Measurements from ENCODE around the gene CD300C.
"Not testable (repeated sequence)": the region's sequence is repeated elsewhere in the genome, so short reads cannot be mapped to it uniquely, and the experiment has no call there.

CD300C gene

GRCh38 chr17:74573635-74574034, 27.7 kb upstream of the CD300C start:
- DNase-seq (ENCODE audit: low read depth); H3K9me3 ChIP-seq (ENCODE audit: control insufficient read depth, low read length); H3K9ac ChIP-seq (ENCODE audit: low read length); H3K36me3 ChIP-seq (ENCODE audit: control insufficient read depth, insufficient read depth, low read length, severe bottlenecking); H3K4me3 ChIP-seq (ENCODE audit: low read length): not testable (repeated sequence)
- peaks cover 11% of the 10 kb centered on the region for H3K4me1 ChIP-seq (ENCODE audit: control insufficient read depth, insufficient read depth, low read length)
- peaks cover 34% of the 10 kb centered on the region for H3K27me3 ChIP-seq (replicated peaks; ENCODE audit: control insufficient read depth, insufficient read depth, low read length)

DNA sequence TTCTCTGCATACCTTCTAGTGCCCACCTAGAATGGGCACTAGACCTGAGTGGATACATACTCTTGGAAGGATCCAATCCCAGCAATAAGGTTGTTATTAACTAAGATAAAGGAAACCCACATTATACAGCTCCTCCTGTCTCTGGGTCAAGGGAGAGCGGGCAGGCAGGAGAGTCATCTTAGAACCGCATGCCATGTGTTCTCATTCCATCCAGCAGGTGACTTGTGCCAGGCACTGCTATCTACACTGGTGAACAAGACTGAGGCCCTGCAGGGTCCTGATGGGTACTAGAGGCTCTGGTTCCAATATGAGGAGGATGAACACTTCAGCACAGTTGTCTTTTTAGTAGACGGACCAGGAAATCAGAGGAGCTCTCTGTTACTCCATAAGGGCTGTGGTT, 27.3 kb upstream of the CD300C start:
- peaks cover 9% of the 10 kb centered on the region for H3K9me3 ChIP-seq (ENCODE audit: control insufficient read depth, low read length)
- no peaks in the 10 kb centered on the region for H3K36me3 ChIP-seq (ENCODE audit: control insufficient read depth, insufficient read depth, low read length, severe bottlenecking)

DNA sequence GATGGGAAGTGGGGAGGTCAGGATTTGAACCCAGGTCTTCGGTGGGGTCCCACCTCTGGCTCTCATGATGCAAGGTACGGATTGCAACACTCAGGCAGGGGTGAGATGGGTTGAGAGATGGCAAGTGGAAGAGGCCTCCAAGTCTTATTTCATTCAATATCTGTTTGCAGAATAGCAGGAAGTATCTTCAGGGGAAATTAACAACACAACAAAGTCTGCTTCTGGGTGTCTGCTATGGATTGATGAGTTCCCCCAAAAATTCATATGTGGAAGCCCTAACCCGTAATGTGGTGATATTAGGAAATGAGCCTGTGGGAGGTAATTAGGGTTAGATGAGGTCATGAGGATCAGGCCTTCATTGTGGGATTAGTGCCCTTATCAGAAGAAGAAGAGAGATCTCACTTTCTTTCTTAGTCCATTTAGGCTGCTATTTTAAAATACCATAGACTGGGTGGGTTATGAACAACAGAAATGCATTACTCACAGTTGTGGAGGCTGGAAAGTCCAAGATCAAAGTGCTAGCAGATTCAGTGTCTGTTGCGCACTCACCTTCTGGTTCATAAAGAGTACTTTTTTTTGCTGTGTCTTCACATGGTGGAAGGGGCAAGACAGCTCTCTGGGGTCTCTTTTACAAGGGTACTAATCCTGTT, 25.8 kb upstream of the CD300C start:
- Histone ChIP-seq H3K4me1 (ENCODE audit: control insufficient read depth, insufficient read depth, low read length) (peaks cover 20% of the 10 kb centered on the region), H3K4me3 (ENCODE audit: low read length) (no peak overlapping the region), H3K9me3 (ENCODE audit: control insufficient read depth, low read length) (peaks cover 9% of the 10 kb centered on the region), H3K36me3 (ENCODE audit: control insufficient read depth, insufficient read depth, low read length, severe bottlenecking) (no peaks in the 10 kb centered on the region), H3K9ac (ENCODE audit: low read length) (no peak overlapping the region), H3K27me3 (replicated peaks; ENCODE audit: control insufficient read depth, insufficient read depth, low read length) (peaks cover 29% of the 10 kb centered on the region)
- no peak for DNase-seq (ENCODE audit: low read depth)

More for the DNA sequence above, 27.3 kb upstream of the CD300C start:
- H3K4me1 ChIP-seq (ENCODE audit: control insufficient read depth, insufficient read depth, low read length) = peaks cover 16% of the 10 kb centered on the region
- H3K4me3 ChIP-seq (ENCODE audit: low read length) = no peak overlapping the region
- no peak overlapping the region for H3K9ac ChIP-seq (ENCODE audit: low read length)
- no peak for DNase-seq (ENCODE audit: low read depth)
- H3K27me3 ChIP-seq (replicated peaks; ENCODE audit: control insufficient read depth, insufficient read depth, low read length) = peaks cover 33% of the 10 kb centered on the region

GRCh38 chr17:74569020-74570003, 23.4 kb upstream of the CD300C start:
- H3K4me1 ChIP-seq (ENCODE audit: control insufficient read depth, insufficient read depth, low read length) = peaks cover 24% of the 10 kb centered on the region
- peak; percentile 46 for DNase-seq (ENCODE audit: low read depth)

DNA sequence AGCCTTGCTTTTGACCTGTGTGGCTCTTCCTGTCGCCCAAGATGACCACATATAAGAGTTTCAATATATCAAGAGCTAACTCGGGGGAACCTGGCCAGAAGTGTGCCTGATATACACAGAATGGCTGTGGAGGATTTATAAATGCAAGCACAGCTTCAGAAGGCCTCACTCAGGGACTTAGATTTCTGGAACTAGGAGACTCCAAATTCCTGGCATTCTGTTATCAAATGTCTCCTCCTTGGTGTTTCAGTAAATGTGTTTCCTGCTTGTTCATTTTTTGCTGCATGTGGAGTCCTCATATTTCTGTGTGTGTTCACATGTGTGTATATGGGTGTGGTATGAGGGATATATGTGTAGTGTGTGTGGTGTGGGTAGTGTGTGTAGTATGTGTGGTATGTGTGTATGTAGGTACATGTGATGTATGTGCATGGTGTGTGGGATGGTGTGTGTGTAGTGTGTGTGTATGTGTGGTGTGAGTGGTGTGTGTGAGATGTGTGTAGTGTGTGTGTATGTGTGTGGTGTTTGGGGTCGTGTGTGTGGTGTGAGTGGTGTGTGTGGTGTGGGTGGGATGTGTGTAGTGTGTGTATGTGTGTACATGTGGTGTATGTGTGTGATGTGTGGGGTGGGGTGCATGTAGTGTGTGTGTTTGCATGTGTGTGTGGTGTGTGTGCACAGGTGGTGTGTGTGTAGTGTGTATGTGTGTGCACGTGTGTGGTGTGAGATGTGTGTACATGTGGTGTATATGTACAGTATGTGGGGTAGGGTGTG, 22.4 kb upstream of the CD300C start:
- peaks cover 29% of the 10 kb centered on the region for H3K27me3 ChIP-seq (replicated peaks; ENCODE audit: control insufficient read depth, insufficient read depth, low read length)
- H3K36me3 ChIP-seq (ENCODE audit: control insufficient read depth, insufficient read depth, low read length, severe bottlenecking) = no peaks in the 10 kb centered on the region
- DNase-seq (ENCODE audit: low read depth) = no peak
- H3K9ac ChIP-seq (ENCODE audit: low read length) = no peak overlapping the region
- H3K4me1 ChIP-seq (ENCODE audit: control insufficient read depth, insufficient read depth, low read length) = peaks cover 24% of the 10 kb centered on the region
- H3K4me3 ChIP-seq (ENCODE audit: low read length) = no peak overlapping the region
- H3K9me3 ChIP-seq (ENCODE audit: control insufficient read depth, low read length) = peaks cover 9% of the 10 kb centered on the region

More at GRCh38 chr17:74569020-74570003, 23.4 kb upstream of the CD300C start:
- H3K27me3 ChIP-seq (replicated peaks; ENCODE audit: control insufficient read depth, insufficient read depth, low read length) = peaks cover 27% of the 10 kb centered on the region
- H3K9me3 ChIP-seq (ENCODE audit: control insufficient read depth, low read length) = peaks cover 9% of the 10 kb centered on the region
- H3K4me3 ChIP-seq (ENCODE audit: low read length) = no peak overlapping the region
- H3K36me3 ChIP-seq (ENCODE audit: control insufficient read depth, insufficient read depth, low read length, severe bottlenecking) = no peaks in the 10 kb centered on the region
- H3K9ac ChIP-seq (ENCODE audit: low read length) = peak overlapping the region; percentile 52

DNA sequence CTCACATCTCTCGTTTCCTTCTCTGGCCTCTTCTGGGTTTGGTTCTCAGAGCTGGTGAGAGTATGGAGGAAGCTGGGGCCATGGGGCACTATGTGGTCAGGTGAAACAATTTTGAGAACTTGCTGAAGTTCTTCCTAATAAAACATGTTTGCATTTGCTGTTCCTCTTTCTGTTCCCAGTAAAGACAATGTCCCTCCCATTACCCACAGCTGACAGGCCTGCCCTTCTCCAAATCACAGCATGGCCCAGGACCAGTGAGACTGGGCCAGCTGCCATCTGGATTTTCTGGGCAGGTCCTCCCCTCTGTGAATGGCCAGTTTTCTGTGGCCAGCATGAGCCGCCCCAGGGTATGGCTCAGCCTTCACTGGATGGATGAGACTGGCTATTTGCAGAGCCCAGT, 21.5 kb upstream of the CD300C start, which contains the start of gene CD300H:
TSS of gene CD300H (minus strand) at position 113 of the 400 bp plus-strand sequence.
- peaks cover 8% of the 10 kb centered on the region for H3K9me3 ChIP-seq (ENCODE audit: control insufficient read depth, low read length)
- H3K36me3 ChIP-seq (ENCODE audit: control insufficient read depth, insufficient read depth, low read length, severe bottlenecking) = no peaks in the 10 kb centered on the region
- peaks cover 29% of the 10 kb centered on the region for H3K27me3 ChIP-seq (replicated peaks; ENCODE audit: control insufficient read depth, insufficient read depth, low read length)
- DNase-seq (ENCODE audit: low read depth) = no peak
- H3K9ac ChIP-seq (ENCODE audit: low read length) = no peak within 1 kb of the TSS
- H3K4me1 ChIP-seq (ENCODE audit: control insufficient read depth, insufficient read depth, low read length) = peaks cover 24% of the 10 kb centered on the region
- H3K4me3 ChIP-seq (ENCODE audit: low read length) = no peak within 1 kb of the TSS

DNA sequence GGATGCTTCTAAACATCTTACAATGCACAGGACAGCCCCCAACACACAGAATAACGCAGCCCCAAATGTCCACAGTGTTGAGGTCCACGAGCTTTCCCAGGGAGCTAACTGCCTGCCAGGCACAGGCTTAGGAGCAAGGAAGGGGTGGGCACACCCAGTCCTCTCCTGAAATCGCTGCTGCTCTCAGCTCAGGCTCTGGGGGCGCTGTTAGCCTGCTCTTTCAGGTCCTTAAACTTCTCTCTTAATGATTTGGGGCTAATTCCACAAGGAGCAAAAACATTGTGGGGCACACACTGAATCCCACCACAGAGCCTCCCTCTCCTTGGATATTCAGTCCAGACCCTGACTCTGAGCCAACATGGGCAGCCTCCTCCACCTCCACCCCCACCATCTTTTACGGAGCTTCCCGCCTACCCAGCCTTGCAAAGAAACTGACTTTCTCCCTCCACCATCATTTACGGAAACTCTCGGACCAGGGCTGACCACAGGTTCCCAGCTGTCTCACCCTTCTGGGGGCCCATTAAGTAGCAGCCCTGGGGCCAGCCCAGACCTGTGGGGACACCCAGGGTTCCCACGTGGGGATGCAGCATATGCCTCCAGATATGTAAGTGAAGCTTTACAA, 20.3 kb upstream of the CD300C start:
- no peak overlapping the region for H3K4me3 ChIP-seq (ENCODE audit: low read length)
- H3K36me3 ChIP-seq (ENCODE audit: control insufficient read depth, insufficient read depth, low read length, severe bottlenecking) = no peaks in the 10 kb centered on the region
- H3K27me3 ChIP-seq (replicated peaks; ENCODE audit: control insufficient read depth, insufficient read depth, low read length) = peaks cover 36% of the 10 kb centered on the region
- H3K4me1 ChIP-seq (ENCODE audit: control insufficient read depth, insufficient read depth, low read length) = peaks cover 24% of the 10 kb centered on the region
- no peaks in the 10 kb centered on the region for H3K9me3 ChIP-seq (ENCODE audit: control insufficient read depth, low read length)
- peak; percentile 4 for DNase-seq (ENCODE audit: low read depth)
- no peak overlapping the region for H3K9ac ChIP-seq (ENCODE audit: low read length)

DNA sequence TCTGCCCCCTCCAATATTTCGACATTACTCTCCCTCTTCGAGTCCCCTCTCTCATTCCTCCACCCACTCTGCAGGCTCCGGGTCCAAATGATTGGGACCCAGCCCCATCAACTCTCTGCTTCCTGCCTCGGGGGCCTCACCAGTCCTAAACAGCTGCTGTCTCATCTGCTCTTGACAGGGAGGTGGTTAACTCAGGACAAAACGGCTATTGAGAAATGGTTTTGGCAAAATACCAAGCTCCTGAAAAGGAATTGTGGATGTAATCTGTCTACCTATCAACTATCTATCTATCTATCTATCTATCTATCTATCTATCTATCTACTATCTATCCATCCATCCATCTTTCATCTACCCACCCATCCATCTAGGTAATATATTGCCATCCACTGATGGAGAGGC, 19.2 kb upstream of the CD300C start:
- peaks cover 24% of the 10 kb centered on the region for H3K4me1 ChIP-seq (ENCODE audit: control insufficient read depth, insufficient read depth, low read length)
- no peaks in the 10 kb centered on the region for H3K9me3 ChIP-seq (ENCODE audit: control insufficient read depth, low read length)
- H3K9ac ChIP-seq (ENCODE audit: low read length) = no peak overlapping the region
- peaks cover 47% of the 10 kb centered on the region for H3K27me3 ChIP-seq (replicated peaks; ENCODE audit: control insufficient read depth, insufficient read depth, low read length)
- no peak overlapping the region for H3K4me3 ChIP-seq (ENCODE audit: low read length)
- DNase-seq (ENCODE audit: low read depth) = no peak
- H3K36me3 ChIP-seq (ENCODE audit: control insufficient read depth, insufficient read depth, low read length, severe bottlenecking) = no peaks in the 10 kb centered on the region

DNA sequence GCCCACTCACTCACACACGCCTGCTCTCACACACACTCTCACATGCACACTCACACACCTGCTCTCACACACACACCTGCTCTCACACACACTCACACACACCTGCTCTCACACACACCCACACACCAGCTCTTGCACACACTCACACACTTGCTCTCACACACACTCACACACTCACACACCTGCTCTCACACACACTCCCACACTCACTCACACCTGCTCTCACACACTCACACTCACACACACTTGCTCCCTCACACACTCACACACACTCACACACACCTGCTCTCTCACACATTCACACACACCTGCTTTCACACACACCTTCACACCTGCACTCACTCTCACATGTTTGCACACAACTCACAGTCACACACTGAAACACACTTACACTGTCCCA, 17.4 kb upstream of the CD300C start:
- Histone ChIP-seq H3K36me3 (ENCODE audit: control insufficient read depth, insufficient read depth, low read length, severe bottlenecking) (no peaks in the 10 kb centered on the region), H3K4me1 (ENCODE audit: control insufficient read depth, insufficient read depth, low read length) (peaks cover 10% of the 10 kb centered on the region), H3K27me3 (replicated peaks; ENCODE audit: control insufficient read depth, insufficient read depth, low read length) (peaks cover 64% of the 10 kb centered on the region), H3K9ac (ENCODE audit: low read length) (no peak overlapping the region), H3K9me3 (ENCODE audit: control insufficient read depth, low read length) (peaks cover 9% of the 10 kb centered on the region), H3K4me3 (ENCODE audit: low read length) (no peak overlapping the region)
- no peak for DNase-seq (ENCODE audit: low read depth)

GRCh38 chr17:74561586-74561985, 15.7 kb upstream of the CD300C start:
- H3K4me3 ChIP-seq (ENCODE audit: low read length) = no peak overlapping the region
- no peaks in the 10 kb centered on the region for H3K36me3 ChIP-seq (ENCODE audit: control insufficient read depth, insufficient read depth, low read length, severe bottlenecking)
- peaks cover 69% of the 10 kb centered on the region for H3K27me3 ChIP-seq (replicated peaks; ENCODE audit: control insufficient read depth, insufficient read depth, low read length)
- peaks cover 3% of the 10 kb centered on the region for H3K4me1 ChIP-seq (ENCODE audit: control insufficient read depth, insufficient read depth, low read length)
- peaks cover 9% of the 10 kb centered on the region for H3K9me3 ChIP-seq (ENCODE audit: control insufficient read depth, low read length)
- no peak overlapping the region for H3K9ac ChIP-seq (ENCODE audit: low read length)
- DNase-seq (ENCODE audit: low read depth) = no peak

Data from adipocyte (in vitro differentiated cells).